HG02642 (cell line): Measurements from ENCODE around the gene ITGA3.
"Not testable (repeated sequence)": the region's sequence is repeated elsewhere in the genome, so short reads cannot be mapped to it uniquely, and the experiment has no call there.

Source experiments
- ATAC-seq: cut with Tn5 transposase; IDR thresholded peaks from one replicate; pipeline ENCODE4 v1.9.1; 2021; ENCODE audit warnings: mild to moderate bottlenecking; ENCODE audit not compliant: unreplicated experiment, poor library complexity

The ITGA3 gene

GRCh38 chr17:50034498-50035364 is 21.2 kb upstream of the ITGA3 start:
- ATAC-seq: no peak

GRCh38 chr17:50035421-50035879 is 20.5 kb upstream of the ITGA3 start:
- ATAC-seq: no peak

GRCh38 chr17:50035945-50036344 is 20.0 kb upstream of the ITGA3 start:
- no peak for ATAC-seq

- no peak for ATAC-seq
Observed at GRCh38 chr17:50036455-50037261, 19.3 kb upstream of the ITGA3 start.

GRCh38 chr17:50037321-50038107 is 18.4 kb upstream of the ITGA3 start:
- no peak for ATAC-seq

- no peak for ATAC-seq
Observed at GRCh38 chr17:50039058-50039457, 16.9 kb upstream of the ITGA3 start.

GRCh38 chr17:50040496-50040895 is 15.4 kb upstream of the ITGA3 start:
- not testable (repeated sequence) for ATAC-seq

GRCh38 chr17:50042211-50042610 is 13.7 kb upstream of the ITGA3 start:
- ATAC-seq: no peak

- ATAC-seq: no peak
Observed at GRCh38 chr17:50043290-50044148, 12.4 kb upstream of the ITGA3 start.

- no peak for ATAC-seq
Observed at GRCh38 chr17:50044483-50044882, 11.4 kb upstream of the ITGA3 start.

- no peak for ATAC-seq
Observed at GRCh38 chr17:50045154-50045553, 10.8 kb upstream of the ITGA3 start.

- no peak for ATAC-seq
Observed at GRCh38 chr17:50046179-50046578, 9.7 kb upstream of the ITGA3 start.

GRCh38 chr17:50046667-50047066 is 9.2 kb upstream of the ITGA3 start:
- no peak for ATAC-seq

GRCh38 chr17:50047083-50047482 is 8.8 kb upstream of the ITGA3 start:
- no peak for ATAC-seq

GRCh38 chr17:50047488-50048126 is 8.3 kb upstream of the ITGA3 start:
- no peak for ATAC-seq

GRCh38 chr17:50048146-50048720 is 7.7 kb upstream of the ITGA3 start:
- ATAC-seq: no peak

GRCh38 chr17:50048988-50049387 is 6.9 kb upstream of the ITGA3 start:
- ATAC-seq: no peak

- no peak for ATAC-seq
Observed at GRCh38 chr17:50049636-50050035, 6.3 kb upstream of the ITGA3 start.
